Fibroblast of skin of scalp (primary cell): ENCODE measurements around the gene LRBA.

Experiments
- DNase-seq: peaks from one replicate; pipeline ENCODE4 v3.0.0-alpha.2; 2013

The LRBA gene

DNA sequence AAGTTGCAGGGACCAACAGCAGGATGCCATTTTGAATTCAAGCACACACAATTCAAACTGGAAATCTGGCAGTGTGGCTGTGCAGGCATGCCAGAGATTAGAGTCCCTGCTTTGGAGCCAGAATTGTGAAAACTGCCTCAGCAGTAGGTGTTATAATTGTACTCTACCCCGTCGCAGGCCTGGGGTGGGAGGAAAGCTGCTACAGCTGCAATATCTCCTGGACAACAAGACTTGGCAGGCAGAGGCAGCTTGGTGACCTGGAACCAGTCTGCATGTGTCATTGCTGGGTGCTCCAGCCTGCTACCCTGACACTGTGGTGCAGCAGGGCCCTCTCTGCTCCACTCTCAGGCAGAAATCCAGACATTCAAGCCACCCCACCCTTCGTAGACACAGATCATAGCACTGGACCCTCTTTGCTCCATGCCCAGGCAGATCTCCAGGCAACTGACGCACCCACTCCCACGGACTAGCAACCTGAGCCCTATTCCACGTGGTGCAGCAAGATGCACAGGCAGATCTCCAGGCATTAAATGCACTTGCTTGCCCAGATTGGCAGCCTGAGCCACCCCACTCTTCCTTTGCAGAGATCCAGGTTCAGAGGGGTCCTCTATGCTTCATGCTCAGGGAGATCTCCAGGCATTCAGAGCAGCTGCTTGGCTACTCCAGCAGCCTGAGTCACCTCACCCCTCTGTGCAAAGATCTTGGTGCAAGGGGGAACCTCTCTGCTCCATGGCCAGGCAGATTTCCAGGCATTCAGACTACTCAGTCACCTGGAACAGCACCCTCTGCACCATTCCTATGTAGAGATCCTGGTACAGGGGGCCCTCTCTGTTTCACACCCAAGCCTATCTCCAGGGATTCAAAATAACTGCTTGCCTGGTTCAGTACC lies 140.5 kb downstream of the LRBA start:
- DNase-seq, result no peak

DNA sequence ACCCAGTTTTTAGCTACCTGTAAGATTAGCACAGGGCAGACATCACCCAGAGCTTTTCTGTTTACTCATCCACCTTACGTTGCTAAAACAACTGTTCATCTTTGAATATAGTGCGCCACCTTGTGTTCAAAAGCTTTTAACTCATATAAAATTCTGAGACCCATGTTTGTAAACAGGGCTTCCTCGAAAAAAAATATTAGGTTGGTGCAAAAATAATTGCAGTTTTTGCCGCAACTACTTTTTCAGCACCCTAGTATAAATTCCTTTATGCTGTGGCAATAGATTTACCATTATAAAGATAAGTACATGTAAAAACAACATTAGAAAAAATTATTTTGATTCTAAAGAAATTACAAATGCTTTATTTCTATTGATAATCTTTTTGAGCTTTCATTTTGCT lies 147.9 kb downstream of the LRBA start:
- DNase-seq, result peak; percentile 75

DNA sequence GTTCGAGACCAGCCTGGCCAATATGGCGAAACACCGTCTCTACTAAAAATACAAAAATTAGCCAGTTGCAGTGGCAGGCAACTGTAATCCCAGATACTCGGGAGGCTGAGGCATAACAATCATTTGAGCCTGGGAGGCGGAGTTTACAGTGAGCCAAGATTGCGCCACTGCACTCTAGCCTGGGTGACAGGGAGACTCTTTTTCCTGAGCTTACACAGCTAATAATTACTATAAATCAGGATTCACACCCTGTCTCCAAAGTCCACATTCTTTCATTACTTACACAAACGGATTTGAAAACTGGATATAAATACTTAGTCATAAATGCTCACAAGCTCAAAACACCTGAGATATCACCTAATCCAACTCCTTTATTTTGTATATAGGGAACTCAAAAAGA lies 151.6 kb downstream of the LRBA start:
- no peak for DNase-seq

DNA sequence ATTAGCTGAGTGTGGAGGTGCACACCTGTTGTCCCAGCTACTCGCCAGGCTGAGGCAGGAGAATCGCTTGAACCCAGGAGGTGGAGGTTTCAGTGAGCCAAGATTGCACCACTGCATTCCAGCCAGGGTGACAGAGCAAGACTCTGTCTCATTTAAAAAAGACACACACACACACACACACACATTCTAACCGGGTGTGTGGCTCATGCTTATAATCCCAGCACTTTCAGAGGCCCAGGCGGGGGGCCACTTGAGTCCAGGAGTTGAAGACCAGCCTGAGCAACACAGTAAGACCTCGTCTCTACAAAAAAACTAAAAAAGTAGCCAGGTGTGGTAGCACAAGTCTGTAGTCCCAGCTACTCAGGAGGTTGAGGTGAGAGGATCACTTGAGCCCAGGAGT lies 152.3 kb downstream of the LRBA start:
- peak; percentile 9 for DNase-seq

DNA sequence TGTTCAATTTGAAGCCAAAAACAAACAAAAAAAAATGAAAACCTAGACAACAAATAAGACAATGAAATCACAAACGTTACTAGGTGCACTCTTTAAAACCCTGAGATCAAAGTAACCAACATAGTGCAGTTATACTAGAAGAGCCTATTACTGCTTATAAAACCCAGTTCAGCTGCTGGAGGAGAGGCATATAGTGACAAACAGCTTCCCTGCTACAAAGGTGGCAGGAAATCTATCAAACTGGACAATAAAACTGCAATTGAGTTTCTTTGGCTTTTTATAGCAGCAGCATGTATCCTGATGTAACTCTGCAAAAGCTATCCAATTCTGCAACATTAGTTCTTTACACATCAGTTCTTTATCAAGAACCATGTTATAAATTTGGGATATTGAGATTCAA lies 155.6 kb downstream of the LRBA start:
- no peak for DNase-seq

DNA sequence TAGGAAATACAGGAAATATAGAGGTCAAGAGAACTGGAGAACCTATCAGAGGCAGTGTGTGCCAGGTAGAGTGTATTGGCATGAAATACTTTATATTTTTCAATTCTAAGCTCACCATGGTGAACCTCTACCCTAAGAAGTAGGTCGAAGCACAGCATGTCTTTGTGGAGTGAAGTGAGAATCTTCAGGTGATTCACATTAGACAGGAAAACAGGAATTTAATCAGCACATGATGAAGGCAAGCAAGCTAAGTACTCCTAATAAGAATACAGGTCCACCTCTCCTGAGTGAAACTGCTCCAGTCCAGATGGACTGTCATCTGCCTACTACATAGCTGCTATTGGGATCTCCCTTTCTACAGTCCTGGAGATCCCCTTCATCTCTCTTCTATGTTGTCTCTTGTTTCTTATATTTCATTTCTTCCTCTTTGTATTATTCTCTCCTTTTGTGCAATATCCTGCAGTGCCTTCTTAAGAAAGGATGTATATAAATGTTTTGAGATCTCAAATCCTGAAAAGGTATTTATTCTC lies 159.0 kb downstream of the LRBA start:
- no peak for DNase-seq

DNA sequence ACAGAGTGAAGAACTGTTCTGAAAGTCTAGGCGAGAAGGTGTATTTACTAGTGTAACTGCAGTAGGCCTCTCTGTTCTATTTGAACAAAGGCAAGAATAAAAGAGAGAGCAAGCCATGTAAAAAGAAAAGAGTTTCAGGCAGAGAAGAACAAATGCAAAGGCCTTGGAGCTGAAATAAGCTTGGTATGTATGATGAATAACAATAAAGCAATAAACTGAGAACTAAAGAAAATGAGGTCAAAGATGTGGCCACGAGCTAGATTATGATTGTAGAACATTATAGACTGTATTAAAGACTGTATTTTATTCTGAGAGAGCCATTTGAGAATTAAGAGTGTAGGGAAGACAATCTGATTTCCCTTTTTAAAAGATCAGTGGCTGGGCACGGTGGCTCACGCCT lies 160.5 kb downstream of the LRBA start:
- no peak for DNase-seq

DNA sequence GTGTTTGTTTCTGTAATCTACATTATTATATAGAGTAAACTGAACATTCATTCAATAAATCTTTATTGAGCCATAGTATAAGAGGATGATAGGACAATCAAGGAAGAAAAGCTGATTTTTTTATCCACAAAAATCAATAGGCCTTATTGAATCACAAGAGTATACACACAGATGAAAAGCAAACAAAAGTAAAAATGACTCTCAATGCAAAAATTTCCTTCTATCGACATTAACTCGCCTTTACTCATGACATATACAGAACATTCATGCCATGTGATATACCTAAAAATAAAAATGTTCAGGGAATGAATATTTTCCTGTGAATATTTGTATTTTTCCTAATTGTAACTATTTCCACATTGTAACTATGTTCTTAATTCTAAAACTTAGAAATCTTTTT lies 161.2 kb downstream of the LRBA start:
- no peak for DNase-seq

DNA sequence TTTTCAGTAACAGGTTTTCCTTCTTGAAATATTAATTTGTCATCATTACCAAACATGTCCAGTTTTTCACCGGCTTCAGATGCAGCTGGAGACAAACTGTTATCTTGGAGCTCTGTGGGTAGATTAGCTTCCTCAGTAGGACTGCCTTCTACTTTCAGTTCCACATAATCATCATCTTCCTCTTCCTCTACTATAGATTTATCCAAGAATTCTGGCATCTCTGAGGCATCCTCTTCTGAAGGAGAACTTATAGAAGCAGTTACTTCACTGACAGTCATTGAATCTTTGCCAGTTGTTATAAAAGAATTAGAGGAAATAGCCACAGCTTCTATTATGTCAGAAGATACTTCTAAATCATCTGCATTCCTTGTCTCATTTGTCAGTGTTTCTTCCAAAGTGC lies 162.9 kb downstream of the LRBA start:
- DNase-seq, result peak; percentile 14

DNA sequence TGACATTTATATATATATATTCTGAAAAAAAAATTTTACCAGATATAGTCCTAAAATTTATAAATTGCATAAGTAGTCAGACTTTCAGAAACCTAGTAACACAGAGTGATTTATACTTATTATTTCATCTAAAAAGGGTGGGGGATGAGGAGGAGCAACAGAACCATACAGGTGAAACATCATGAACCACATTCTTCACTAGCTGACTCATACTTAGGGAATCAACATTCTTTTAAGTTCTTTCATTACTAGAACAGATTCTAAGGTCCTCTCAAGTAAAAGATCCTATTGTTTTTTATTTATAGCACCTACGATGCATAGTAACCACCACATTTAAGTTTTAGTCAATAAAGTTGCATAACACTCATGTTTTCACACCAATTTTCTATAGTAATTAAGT lies 166.1 kb downstream of the LRBA start:
- no peak for DNase-seq

DNA sequence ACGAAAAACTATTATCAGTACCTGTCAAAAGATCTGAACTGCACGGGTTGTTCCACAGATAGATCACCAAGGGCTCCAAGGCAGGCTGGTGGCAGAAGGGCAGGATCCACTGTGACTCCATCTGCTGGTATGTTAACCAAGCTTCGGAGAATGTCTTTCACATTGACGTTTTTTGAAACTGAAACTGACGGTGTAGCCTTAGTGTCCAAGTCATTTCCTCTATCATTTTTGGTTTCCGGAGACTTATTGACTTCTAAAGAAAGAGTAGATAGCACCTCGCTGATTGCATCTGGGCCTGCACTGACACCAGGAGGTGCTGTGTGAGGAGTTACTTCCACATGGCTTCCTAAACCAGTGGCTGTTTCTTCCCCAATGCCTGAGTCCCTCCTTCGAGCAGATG lies 186.9 kb downstream of the LRBA start:
- DNase-seq, result no peak

DNA sequence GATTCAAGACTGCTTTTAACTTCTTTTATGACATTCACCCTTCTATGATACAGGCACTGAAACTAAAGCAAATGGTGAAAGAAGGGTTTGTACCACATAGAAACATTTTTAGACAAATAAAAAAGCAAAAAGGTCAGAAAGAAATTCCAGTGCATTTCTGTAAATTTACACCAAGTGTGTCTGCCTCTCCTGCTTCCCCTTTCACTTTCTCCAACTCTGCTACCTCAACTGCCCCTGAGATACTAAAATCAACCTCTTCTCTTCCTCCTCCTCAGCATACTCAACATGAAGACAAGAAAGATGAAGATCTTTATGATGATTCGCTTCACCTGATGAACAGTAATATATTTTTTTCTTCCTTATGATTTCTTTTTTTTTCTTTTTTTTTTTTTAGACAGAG lies 187.9 kb downstream of the LRBA start:
- no peak for DNase-seq

DNA sequence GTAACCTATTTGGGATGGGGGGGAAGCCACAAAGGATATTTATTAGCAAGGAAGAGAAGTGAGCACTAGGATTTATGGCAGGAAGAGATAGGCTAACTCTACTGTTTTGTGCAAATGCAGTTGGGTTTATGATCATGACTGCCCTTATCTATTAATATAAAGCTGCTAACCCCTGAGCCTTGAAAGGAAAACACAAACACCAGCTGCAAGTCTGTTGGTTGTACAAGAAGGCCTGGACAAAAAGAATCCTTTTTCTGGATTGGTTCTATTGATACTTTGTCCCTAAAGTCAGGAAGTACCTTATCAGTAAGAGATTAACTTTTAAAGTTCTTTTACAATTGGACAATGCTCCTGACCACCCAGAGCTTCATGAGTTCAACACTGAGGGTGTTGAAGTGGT lies 188.8 kb downstream of the LRBA start:
- DNase-seq, result no peak

DNA sequence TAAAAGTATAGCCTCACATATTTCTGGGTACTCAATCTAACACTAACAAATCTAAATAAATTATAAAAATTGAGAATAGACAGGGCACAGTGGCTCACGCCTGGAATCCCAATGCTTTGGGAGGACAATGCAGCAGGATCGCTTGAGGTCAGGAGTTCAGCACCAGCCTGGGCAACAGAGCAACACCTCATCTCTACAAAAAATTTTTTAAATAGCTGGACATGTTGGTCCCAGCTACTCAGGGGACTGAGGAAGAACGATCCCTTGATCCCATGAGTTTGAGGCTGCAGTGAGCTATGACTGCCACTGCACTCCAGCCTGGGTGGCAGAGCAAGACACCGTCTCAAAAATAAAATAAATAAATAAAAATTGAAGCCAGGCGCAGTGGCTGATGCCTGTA lies 192.7 kb downstream of the LRBA start:
- no peak for DNase-seq

DNA sequence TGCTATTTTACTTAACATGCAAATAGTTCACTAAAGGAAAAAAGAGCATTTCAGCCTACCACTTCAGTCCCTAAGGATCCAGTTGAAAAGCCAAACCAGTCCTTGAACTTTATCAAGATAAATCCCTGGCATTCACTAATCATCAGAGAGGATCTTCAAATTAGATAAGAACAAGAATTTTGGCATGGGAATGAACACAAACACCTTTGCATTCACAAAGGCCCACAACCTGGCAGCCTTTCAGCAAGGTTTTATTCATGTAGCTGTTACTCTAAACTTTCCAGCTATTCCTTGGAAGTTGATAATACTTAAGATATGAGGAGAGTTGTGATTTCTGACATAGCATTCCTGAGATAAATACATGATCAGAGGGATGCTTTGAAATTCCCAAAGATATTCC lies 193.4 kb downstream of the LRBA start:
- no peak for DNase-seq

DNA sequence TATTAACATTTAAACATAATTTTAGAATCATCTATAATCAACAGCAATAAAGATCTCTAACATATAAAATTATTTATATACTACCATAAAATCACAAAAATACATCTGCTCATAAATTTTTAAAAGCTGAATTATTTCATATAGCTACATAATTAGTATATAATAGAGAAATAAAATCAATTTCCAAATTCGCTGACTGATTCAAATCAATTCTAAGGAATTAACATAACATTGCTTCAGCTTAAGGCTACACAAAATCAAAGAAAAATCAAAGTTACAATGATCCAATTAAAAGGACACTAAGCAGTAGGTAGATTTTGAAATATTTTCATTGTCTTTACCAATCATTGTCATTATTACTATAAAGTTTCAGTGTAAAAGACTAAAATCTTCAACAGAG lies 194.7 kb downstream of the LRBA start:
- no peak for DNase-seq

DNA sequence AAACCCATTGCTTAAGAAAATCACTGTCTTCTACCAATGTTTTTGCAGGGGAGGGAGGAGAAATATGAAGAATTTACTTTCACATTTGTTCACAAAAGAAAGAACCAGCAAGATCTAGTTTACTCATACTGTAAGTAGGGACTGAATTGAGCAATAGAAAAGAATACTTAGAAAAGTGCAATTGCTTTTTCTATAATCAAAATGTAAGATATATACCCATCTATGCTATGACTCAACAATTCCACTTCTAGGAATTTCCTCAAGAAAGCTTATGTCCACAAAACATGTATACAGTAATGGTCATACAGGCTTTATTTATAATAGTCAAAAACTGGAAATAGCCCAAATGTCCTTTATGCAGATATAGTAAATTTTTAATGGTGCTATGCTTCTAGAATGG lies 196.4 kb downstream of the LRBA start:
- DNase-seq, result peak; percentile 74

DNA sequence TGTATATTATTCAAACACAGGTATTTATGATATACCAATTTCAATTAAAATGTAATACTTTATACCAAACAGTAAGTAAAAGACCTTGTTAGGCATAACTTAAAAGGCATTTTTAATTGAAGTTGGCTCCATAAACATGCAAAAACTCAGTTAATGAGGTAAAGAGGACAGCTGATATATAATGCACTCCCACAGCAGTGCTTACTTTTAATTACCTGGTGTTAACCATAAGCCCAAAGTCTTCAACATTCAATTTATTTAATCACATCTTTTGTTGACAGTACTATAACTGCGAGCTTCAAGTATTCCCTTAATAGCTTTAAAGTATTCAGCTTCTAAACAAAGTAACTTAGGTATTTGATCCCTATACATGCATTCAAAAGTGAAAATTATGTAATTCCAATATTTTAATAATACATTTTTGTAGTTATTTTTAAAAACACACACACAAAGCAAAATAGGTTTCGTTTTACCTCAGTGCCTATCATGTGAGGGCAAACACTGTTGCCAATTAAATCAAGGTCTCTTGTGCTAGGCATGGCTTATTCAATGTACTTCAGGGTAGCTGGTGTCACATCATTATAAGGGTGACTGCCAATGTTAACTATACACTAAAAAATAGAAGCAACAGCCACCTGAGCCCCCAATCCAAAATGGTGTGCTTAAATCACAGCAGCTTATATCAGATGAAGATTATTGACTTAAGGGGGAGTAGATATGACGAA lies 197.1 kb downstream of the LRBA start:
- DNase-seq, result no peak

DNA sequence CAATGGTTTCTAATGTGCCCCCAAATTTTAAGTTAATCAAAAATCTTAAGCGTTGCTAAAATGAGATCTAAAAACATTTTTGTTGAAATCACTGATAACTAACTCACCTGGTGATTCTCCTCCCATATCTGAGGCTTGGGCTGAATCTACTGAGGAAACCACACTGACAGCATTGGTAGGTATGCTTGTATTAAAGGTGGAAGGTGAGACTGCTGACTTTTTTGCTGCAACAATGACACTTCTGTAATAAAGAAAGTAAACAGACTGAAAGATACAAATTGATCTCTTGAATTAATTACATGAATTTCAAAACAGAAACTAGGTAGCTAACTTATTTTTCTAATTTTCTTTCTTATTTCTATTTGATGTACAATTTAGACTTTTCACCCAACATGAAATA lies 198.1 kb downstream of the LRBA start:
- DNase-seq, result no peak

DNA sequence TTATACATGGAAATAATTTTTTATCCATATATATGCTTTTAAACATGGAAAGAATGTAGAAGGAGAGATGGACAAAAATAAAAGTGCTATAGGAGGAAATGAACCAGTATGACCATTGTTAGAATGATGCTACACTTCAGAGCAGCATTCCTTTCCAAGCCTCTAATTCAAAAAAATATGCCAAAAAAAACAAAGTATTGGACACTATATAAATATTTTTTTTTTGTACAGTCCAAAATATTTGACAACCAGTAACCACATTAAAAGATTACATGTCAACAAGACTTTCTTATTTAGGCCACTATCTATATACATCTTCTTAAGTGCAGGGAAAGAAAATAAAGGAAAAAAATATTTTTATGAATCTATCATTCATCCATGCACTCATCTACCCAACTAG lies 198.6 kb downstream of the LRBA start:
- peak; percentile 69 for DNase-seq

DNA sequence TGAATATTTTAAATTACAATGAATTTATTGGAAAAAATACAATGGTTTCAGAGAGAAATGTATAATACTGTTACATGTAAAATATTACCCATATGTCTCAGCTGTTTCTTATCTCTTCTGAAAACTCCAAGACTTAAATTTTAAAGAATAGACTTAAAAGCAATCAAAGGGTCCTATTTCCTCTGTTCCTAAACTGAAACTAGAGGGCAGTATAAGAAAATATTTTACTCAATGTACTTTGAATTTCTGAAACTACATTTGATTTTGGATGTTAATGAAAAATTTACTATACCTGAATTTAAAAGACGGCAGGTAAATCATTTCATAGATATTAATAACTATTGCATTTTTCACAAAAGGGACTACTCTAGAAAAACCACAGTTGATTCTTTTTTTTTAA lies 200.2 kb downstream of the LRBA start:
- DNase-seq, result no peak

DNA sequence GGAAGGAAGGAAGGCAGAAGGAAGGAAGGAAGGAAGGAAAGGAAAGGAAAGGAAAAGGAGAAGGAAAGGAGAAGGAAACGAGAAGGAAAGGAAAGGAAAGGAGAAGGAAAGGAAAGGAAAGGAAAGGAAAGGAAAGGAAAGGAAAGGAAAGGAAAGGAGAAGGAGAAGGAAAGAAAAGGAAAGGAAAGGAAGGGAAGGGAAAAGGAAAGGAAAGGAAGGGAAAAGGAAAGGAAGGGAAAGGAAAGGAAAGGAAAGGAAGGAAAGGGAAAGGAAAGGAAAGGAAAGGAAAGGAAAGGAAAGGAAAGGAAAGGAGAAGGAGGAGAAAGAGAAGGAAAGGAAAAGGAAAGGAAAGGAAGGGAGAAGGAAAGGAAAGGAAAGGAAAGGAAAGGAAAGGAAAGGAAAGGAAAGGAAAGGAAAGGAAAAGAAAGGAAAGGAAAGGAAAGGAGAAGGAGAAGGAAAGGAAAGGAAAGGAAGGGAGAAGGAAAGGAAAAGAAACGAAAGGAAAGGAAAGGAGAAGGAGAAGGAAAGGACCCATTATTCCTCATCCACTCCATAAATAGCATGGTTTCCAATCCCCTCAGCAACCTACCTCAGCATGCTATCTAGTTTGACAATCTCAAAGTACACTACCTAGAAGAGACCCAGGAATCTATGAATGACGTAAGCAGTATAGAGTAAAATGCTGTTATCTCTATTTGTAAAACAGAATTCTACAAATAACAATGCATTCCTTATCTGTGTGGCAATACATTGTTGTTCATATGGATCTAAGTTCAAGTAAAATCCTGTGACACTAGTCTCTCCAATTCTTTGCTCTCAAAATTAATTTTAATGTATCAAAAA lies 209.7 kb downstream of the LRBA start:
- no peak for DNase-seq

DNA sequence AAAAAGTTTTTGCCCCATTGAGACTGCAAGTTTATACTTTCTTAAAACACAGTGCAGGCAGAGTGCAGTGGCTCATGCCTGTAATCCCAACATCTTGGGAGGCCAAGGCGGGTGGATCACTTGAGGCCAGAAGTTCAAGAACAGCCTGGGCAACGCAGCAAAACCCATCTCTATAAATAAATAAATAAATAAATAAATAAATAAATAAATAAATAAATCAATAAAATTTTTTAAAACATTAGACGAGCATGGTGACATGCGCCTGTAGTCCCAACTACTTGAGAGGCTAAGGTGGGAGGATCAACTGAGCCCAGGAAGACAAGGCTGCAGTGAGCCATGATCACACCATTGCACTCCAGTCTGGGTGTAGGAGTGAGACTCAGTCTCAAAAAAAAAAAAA lies 213.3 kb downstream of the LRBA start:
- no peak for DNase-seq
